Testis (tissue), 2 donors: ENCODE results near the gene ISG15.

Source experiments
- POLR2A ChIP-seq: fragments of 450-650 bp; IDR thresholded peaks from one replicate; pipeline ENCODE4 v1.6.1; 2017; ENCODE audit warnings: antibody characterized with exemption, mild to moderate bottlenecking, moderate library complexity
- TF ChIP-seq, protein P1 (sequence below), 3 experiments: fragments of 450-650 bp in 2 of 3; fragments of 200-600 bp in 1 of 3; sonication (generic) in 1 of 3; IDR thresholded peaks; one replicate each; pipeline ENCODE4 v1.5.1; 2016 to 2019; ENCODE audit warnings: antibody characterized with exemption in 3 of 3, mild to moderate bottlenecking in 2 of 3, moderate library complexity in 1 of 3

DNA sequence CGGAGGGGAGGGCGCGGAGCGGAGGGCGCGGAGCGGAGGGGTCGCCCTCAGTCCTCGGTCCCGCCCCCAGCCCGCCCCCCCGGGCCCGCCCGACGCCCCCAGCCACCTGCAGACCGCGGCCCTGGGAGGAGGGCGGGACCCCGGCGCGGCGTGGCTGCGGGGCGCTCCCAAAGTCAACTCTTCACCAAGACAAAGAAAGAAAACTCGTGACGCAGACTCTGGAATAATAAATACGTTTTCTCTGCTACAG is 14.6 kb upstream of the ISG15 start:
- TF ChIP-seq, protein P1, sequence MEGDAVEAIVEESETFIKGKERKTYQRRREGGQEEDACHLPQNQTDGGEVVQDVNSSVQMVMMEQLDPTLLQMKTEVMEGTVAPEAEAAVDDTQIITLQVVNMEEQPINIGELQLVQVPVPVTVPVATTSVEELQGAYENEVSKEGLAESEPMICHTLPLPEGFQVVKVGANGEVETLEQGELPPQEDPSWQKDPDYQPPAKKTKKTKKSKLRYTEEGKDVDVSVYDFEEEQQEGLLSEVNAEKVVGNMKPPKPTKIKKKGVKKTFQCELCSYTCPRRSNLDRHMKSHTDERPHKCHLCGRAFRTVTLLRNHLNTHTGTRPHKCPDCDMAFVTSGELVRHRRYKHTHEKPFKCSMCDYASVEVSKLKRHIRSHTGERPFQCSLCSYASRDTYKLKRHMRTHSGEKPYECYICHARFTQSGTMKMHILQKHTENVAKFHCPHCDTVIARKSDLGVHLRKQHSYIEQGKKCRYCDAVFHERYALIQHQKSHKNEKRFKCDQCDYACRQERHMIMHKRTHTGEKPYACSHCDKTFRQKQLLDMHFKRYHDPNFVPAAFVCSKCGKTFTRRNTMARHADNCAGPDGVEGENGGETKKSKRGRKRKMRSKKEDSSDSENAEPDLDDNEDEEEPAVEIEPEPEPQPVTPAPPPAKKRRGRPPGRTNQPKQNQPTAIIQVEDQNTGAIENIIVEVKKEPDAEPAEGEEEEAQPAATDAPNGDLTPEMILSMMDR (IDR thresholded peaks at IDR 0.05), result no peak
- no peak for TF ChIP-seq POLR2A
